GM23248 (cell line): ENCODE data around the gene PTPRD.

Experiments
- EZH2 ChIP-seq: fragments of 200-600 bp; sonication (generic); IDR thresholded peaks from 2 replicates; pipeline ENCODE4 v1.6.1; 2018; ENCODE audit warnings: antibody characterized with exemption, mild to moderate bottlenecking; ENCODE audit not compliant: insufficient read depth, poor library complexity, severe bottlenecking
- EZH2phosphoT487 ChIP-seq: fragments of 200-600 bp; sonication (generic); IDR thresholded peaks from 2 replicates; pipeline ENCODE4 v1.6.1; 2018; ENCODE audit warnings: antibody characterized with exemption, moderate library complexity, mild to moderate bottlenecking, low read depth; ENCODE audit not compliant: insufficient read depth

GRCh38 chr9:9399982-9400381 lies 1212.8 kb downstream of the PTPRD start:
- TF ChIP-seq EZH2phosphoT487 (no peak), EZH2 (no peak)
